ENCODE results near the gene TTC4.
"Not testable (repeated sequence)": the region's sequence is repeated elsewhere in the genome, so short reads cannot be mapped to it uniquely, and the experiment has no call there.

TTC4 gene

GRCh38 chr1:54754045-54754444 is 38.4 kb downstream of the TTC4 start:
- DNase-seq = no peak

- no peak for DNase-seq
These were observed 39.0 kb downstream of the TTC4 start for GRCh38 chr1:54754486-54755285.

- no peak for DNase-seq
These were observed 42.2 kb downstream of the TTC4 start for GRCh38 chr1:54757833-54758232.

- DNase-seq = no peak
These were observed 43.2 kb downstream of the TTC4 start for GRCh38 chr1:54758678-54759348.

GRCh38 chr1:54763816-54764132 is 48.1 kb downstream of the TTC4 start:
- DNase-seq = no peak

GRCh38 chr1:54764133-54764921 is 48.7 kb downstream of the TTC4 start, which contains the start of gene PARS2:
TSS of gene PARS2 (minus strand) at chr1:54764523. CDS start at chr1:54759161, 5,362 bp downstream.
- DNase-seq = peak; percentile 99

- DNase-seq = no peak
These were observed 49.4 kb downstream of the TTC4 start for GRCh38 chr1:54764922-54765561.

- no peak for DNase-seq
These were observed 51.1 kb downstream of the TTC4 start for GRCh38 chr1:54766726-54767125.

GRCh38 chr1:54767526-54767925 is 51.9 kb downstream of the TTC4 start:
- no peak for DNase-seq

GRCh38 chr1:54768093-54768492 is 52.4 kb downstream of the TTC4 start:
- no peak for DNase-seq

- DNase-seq = no peak
These were observed 57.3 kb downstream of the TTC4 start for GRCh38 chr1:54772951-54773350.

- peak; percentile 62 for DNase-seq
These were observed 59.3 kb downstream of the TTC4 start for GRCh38 chr1:54774820-54775498.

GRCh38 chr1:54775828-54776721 is 60.4 kb downstream of the TTC4 start:
- not testable (repeated sequence) for DNase-seq

GRCh38 chr1:54777011-54777410 is 61.4 kb downstream of the TTC4 start:
- DNase-seq = no peak

GRCh38 chr1:54777431-54777830 is 61.8 kb downstream of the TTC4 start:
- no peak for DNase-seq

- no peak for DNase-seq
These were observed 65.5 kb downstream of the TTC4 start for GRCh38 chr1:54781023-54781723.

- no peak for DNase-seq
These were observed 66.5 kb downstream of the TTC4 start for GRCh38 chr1:54782156-54782555.

- DNase-seq = no peak
These were observed 66.9 kb downstream of the TTC4 start for GRCh38 chr1:54782588-54782987.

GRCh38 chr1:54784066-54784465 is 68.4 kb downstream of the TTC4 start:
- DNase-seq = no peak

- no peak for DNase-seq
These were observed 71.1 kb downstream of the TTC4 start for GRCh38 chr1:54786778-54787177.

- DNase-seq = no peak
These were observed 71.9 kb downstream of the TTC4 start for GRCh38 chr1:54787604-54788003.

Measured in NCI-H510A treated with DMSO at 0.1 percent for 48 hours (cell line).